Activated CD8-positive, alpha-beta memory T cell treated with anti-CD3 and anti-CD28 coated beads, Interleukin-2, amount 50 U/mL, for 1 hour (primary cell): ENCODE data around the gene EXOSC1.
"Not testable (repeated sequence)": the region's sequence is repeated elsewhere in the genome, so short reads cannot be mapped to it uniquely, and the experiment has no call there.

Experiments used
- DNase-seq: peaks from one replicate; pipeline ENCODE4 v3.0.0-alpha.2; 2020; ENCODE audit errors: extremely low read depth

Gene EXOSC1, protein sequence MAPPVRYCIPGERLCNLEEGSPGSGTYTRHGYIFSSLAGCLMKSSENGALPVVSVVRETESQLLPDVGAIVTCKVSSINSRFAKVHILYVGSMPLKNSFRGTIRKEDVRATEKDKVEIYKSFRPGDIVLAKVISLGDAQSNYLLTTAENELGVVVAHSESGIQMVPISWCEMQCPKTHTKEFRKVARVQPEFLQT

DNA sequence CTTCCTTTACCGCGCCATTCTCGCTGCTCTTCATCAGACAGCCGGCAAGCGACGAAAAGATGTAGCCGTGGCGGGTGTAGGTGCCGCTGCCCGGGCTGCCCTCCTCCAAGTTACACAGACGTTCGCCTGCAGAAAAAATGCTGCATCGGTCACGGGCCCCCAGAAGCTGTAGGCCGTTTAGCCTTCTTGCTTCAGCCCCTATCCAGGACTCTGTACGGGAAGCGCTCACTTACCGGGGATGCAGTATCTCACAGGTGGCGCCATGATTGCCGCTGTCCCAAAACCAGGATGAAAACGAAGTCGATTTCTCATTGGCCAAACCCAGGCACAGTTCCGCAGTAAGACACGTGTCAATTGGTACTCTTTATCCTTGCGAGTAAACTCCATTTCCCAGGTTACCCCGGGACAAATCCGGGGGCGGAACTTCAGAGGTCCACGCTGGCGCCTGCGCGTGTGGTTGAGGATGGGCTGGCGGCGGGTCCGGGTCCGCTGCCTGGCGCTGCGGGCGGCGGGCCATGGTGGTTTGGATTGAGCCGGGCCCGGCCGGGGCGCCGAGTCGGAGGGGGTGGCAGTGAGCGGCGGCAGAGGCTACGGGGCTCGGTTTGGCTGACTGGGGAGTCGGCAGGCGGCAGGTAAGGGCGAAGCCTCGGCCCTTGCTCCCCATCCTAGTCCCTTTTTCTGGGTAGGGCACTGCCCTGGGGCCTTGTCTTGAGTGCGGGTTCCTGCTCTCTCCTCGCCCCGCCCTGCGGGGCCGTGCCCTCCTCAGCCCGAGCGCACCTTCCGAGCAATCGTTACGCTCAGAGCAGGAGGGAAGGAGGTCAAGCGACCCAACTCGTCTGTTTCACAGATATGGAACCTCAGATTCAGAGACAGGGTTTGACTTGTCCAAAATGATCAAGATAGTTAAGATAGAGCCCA lies at the start of gene EXOSC1, which contains the start of gene ZDHHC16:
EXOSC1 (minus strand) TSS at position 285 of the 918 bp plus-strand sequence; CDS start at position 264, 21 bp downstream.
ZDHHC16 (plus strand) TSS at position 454 of the 918 bp plus-strand sequence. CDS start 5,501 bp downstream, outside the sequence.
- peak; percentile 70 for DNase-seq

- DNase-seq = no peak
These were observed 49.2 kb upstream of the EXOSC1 start for GRCh38 chr10:97494863-97495506.

DNA sequence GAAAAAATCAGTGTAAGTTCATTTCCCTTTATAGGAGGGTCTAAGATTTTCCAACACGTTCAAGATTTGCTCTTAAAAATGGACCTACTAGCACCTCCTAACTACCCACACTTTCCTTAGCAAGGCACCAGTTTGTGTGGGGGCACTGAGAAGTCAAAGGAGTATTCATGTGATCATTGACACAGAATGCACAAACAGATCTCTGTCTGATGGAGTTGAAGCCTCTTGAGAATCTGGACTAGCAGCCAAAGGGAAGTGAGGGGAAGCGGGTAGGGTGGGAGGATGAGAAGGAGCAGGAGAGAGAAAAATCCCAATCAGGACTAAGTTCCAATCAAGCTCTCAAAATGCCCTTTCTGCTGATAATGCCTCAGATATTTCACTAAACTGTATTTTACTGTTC lies 48.3 kb upstream of the EXOSC1 start:
- no peak for DNase-seq

DNA sequence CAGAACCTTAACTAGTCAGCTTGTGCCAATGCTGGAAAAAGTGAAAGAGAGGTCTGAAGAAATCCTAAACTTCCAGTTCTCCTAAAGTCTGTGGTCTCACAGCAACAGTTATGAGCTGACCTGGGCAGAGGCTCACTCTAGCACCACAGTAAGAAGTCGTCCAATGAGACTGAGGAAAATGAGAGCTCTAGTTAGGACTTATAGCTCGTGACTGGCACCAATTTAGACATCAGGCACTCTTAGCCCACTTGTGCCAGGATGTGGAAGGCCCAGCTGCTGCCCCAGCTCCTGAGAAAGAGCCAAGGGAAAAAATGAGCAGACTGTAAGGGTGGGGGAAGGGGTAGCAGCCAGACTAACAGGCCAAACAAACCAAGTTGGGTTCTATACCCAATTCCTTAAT lies 44.8 kb upstream of the EXOSC1 start:
- no peak for DNase-seq

DNA sequence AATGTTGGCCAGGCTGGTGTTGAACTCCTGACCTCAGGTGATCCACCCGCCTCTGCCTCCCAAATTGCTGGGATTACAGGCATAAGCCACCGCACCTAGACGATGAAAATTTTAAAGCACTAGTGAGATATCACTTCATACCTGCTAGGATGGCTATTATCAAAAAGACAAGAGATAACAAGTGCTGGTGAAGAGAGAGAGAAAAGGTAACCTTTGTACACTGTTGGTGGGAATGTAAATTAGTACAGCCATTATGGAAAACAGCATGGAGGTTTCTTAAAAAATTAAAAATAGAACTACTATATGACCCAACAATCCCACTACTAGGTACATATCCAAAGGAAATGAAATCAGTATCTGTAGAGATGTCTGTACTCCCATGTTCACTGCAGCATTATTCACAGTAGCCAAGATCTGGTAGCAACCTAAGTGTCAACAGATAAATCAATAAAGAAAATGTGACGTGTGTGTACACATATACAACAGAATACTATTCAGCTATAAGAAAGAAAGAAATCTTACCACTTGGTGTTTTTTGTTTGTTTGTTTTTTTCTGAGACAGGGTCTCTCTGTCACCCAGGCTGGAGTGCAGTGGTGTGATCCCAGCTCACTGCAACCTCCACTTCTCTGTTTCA lies 40.0 kb upstream of the EXOSC1 start:
- no peak for DNase-seq

GRCh38 chr10:97483921-97484320 lies 38.1 kb upstream of the EXOSC1 start:
- no peak for DNase-seq

GRCh38 chr10:97483506-97483905 lies 37.7 kb upstream of the EXOSC1 start:
- DNase-seq = no peak

GRCh38 chr10:97482381-97482780 lies 36.6 kb upstream of the EXOSC1 start:
- no peak for DNase-seq

DNA sequence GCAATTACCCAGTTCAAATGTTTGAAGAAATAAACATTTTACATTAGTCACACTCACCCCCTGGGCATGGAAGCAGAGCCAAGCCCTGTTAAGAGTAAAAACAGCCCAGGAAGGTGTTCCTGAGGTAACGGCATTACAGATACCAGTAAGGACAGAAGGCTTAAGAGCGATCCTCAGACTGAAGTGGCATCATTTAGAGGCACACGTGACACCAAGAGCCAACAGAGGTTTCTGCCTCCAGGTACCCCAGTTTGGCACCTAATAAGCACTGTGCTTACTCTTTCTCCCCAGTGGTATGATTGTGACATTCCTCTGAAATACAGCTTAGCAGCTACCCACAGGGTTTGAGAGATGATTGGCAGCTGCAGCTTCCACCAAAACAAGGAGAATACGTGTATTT lies 35.3 kb upstream of the EXOSC1 start:
- no peak for DNase-seq

- DNase-seq = no peak
These were observed 34.1 kb upstream of the EXOSC1 start for GRCh38 chr10:97479939-97480338.

DNA sequence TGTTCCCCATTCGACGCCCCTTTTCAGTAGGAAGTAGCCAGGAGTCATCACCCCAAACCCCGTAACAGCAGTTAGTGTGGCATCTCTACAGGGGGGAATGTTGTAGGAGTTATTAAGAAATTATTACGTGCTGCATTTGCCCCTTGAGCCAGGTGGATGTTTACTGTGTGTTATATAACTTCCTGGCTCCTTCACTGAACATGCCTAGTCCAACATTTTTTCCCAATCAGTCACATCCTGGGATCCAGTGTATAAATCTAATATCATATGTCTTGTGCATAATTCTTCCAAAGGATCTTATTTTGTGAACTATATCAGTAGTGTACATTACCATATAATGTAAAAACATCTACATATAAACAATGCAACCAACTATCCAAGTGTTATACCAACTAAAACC lies 33.6 kb upstream of the EXOSC1 start:
- DNase-seq = not testable (repeated sequence)

DNA sequence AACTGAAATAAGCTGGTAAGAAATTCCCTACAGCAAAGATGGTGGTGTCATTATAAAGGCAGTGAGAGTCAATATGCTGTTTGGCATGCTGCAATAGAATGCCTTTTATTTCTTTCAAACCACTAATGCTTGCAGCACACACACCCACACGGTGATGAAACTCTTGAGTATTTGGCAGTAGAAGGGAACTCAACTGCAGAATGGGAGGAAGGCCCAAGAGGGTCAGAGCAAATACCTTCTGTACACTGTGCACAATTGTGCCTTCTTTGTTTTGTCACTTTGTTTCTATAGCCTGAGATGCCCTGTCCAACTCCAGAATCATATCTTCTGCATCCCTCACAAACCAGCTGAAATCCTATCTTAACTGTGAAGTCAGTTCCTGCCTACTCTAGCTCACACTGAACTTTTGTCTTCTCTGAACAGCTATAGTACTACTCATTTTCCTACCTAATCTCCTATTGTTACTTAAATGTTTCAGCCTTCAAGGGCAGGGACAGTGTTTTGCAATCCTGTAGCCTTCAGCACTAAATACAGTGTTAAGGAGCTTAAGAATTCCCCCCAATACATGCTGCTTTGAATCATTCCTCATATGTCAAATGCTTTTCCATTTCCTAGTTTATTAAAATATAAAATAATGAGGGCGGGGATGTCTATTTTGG lies 30.3 kb upstream of the EXOSC1 start:
- no peak for DNase-seq

DNA sequence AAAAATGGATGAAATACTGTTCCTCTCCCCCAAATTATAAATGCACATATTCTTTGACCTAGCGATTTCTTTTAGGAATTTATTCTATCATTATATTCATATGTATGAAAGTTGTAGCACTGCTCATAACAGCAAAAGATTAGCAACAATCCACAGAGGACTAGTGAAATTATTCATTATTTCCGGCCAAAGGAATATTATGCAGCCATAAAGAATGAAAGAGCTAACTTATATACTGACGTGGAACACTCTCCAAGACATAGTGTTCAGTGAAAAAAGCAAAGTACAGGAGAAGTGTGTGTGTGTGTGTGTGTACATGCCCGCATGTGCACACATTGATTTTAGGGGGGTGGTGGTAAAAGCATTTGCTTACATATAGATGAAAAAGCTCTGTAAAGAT lies 29.1 kb upstream of the EXOSC1 start:
- no peak for DNase-seq

- not testable (repeated sequence) for DNase-seq
These were observed 23.0 kb upstream of the EXOSC1 start for GRCh38 chr10:97468781-97469180.

GRCh38 chr10:97468162-97468561 lies 22.4 kb upstream of the EXOSC1 start:
- DNase-seq = no peak

GRCh38 chr10:97466755-97467154 lies 20.9 kb upstream of the EXOSC1 start:
- no peak for DNase-seq

DNA sequence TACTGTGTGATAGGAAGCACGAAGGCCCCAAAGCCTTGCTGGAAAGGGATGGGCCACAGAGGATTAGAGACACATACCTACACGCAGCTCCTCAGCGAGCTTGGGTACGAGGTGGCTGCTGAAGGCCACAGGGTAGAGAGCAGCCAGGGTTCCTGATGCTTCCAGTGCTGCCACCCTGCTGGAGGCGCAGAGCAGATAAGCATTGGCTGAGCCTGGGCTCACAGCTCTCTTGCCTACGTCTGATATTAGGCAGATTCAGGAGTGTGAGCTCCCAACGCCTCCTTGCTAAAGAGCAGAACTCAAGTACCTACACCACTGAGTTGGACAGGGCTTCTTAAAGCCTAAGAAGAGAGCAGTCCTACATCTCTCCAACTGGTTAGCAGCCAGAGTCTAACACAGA lies 20.2 kb upstream of the EXOSC1 start:
- DNase-seq = no peak

DNA sequence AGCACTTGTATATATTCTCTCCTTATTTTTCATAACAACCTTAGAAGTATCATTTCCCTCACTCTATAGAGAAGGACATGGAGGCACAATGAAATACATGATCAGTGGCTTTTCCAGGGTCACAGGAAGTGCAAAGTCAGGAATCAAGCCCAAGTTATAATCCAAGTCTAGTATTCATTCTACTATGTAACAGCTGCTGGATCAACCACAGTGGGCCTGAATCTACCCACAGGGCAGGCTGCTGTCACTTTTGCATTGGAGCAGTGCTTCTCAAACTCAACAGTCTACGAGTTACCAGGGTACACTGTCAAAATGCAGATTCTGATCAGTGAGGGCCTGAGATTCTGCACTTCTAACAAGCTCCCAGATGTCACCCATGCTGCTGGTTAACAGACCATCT lies 18.4 kb upstream of the EXOSC1 start:
- no peak for DNase-seq

DNA sequence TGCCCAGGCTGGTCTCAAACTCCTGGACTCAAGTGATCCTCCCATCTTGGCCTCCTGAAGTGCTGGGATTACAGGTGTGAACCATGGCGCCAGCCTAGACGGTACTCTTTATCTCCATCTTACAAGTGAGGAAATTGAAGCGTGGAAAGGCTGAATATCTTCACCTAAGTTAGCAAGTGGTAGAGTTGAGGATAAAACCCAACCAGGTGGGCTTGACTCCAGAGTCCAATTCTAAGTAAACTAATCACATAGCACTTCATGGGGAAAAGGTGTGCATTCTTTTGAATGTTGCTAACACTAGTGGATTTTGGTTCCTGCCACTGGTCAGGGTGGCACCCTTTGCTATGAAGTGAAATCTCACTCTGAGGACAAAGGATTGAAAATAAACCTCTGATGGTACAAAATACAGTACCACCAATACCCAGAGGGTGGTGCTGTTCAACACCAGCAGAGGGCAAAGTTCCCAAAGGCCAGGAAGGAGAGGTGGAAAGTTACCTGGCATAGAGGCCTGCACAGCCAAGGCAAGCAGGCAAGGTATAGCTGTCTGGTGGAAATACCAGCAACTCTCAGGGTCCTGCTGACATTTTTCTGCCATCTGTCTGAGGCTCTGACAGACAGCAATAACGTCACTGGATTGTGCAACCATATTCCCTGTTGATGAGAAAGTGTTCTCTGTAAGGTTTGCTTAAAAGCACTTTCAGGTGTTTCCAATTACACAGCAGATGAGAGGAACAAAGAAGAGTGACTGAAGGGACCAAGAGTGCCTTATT lies 17.7 kb upstream of the EXOSC1 start:
- no peak for DNase-seq

DNA sequence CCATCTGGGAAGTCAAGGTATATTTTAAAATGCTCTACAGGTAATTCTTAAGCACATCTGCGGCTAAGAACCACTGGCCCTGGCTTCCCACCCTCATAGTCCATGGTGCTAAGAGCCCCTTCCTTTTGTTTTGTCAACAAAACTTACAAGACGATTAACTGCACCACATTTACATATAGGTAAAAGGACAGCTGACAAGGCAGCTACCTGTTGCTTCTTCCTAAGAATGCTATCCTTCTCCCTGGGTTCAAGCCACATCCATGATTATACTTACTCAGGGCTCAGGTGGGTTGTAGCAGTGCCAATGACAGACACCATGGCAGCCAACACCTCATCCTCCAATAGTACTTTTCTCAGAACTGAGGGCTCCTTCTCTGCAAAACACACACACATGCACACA lies 16.5 kb upstream of the EXOSC1 start:
- DNase-seq = no peak

GRCh38 chr10:97459933-97460332 lies 14.1 kb upstream of the EXOSC1 start:
- DNase-seq = no peak
